NCI-H345 treated with DMSO at 0.1 percent for 48 hours (cell line): Measurements from ENCODE around the gene EPB41L4B.
"Not testable (repeated sequence)": the region's sequence is repeated elsewhere in the genome, so short reads cannot be mapped to it uniquely, and the experiment has no call there.

ENCODE experiments used
- DNase-seq: peaks from one replicate; lab custom pipeline; 2025; ENCODE audit not compliant: unreplicated experiment; lab: John Stamatoyannopoulos, UW

Gene EPB41L4B

DNA sequence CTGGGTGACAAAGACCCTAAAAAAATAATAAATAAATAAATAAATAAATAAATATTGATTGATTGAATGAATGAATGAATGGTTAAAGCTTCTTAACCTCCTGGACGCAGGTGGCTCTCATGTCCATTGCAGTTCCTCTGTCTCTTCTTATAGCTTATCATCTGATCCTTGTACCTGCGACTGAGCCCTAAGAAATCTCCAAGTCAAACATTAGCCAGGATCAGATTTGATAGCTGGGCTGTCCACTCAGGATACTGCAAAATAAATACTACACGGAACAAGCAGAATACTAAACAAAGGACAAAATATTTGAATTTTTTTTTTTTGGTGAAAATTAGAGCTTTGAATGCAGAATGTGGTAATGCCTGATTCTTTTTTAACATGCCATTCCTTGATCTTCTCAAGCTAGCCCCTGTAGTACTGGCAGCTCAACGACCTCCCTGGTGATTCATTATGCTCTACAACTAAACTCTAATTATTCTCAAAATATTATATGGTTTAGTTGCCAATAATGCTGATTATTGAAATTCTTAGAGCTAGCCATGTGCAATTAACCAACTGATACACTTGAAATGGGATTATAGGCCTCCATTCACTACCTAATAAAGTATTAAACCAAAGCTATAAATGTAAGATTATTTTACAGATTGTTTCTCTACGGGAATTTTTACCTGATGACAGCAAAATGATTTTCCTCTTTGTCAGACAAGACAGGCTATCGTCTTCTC is 191.2 kb downstream of the EPB41L4B start:
- no peak for DNase-seq

DNA sequence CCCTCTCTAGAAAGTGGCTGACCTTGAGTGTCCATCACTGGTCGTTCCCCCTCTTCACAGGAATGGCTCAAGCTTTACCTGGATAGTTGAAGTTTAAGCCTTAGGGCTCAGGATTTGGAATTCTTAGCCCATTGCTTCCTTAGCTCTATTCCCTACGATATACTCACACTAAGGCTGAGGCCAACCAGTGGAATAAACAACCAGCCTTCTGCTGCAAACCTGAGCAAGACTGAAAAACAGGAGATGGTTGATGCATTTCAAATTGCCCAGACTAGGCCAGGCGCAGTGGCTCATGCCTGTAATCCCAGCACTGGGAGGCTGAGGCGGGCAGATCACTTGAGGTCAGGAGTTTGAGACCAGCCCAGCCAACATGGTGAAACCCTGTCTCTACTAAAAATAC is 194.2 kb downstream of the EPB41L4B start:
- DNase-seq, result not testable (repeated sequence)

DNA sequence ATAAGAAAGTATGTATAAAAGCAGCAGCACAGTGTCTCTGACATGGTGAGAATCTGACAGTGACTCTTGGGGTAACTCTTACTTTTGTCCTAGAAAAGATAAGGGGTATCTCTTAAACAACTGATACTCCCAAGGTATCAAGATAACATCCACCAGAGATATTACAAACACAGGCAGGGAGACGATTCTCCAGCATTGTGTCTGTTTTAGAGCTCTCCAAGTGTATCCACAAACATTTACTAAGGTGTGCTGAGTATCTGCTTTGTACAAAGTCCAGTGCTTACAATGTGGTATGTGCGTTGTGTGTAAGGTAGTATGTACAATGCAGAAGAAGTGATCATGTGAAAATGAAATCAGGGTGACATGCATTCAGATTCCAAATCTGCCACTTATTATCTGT is 196.7 kb downstream of the EPB41L4B start:
- DNase-seq, result no peak

DNA sequence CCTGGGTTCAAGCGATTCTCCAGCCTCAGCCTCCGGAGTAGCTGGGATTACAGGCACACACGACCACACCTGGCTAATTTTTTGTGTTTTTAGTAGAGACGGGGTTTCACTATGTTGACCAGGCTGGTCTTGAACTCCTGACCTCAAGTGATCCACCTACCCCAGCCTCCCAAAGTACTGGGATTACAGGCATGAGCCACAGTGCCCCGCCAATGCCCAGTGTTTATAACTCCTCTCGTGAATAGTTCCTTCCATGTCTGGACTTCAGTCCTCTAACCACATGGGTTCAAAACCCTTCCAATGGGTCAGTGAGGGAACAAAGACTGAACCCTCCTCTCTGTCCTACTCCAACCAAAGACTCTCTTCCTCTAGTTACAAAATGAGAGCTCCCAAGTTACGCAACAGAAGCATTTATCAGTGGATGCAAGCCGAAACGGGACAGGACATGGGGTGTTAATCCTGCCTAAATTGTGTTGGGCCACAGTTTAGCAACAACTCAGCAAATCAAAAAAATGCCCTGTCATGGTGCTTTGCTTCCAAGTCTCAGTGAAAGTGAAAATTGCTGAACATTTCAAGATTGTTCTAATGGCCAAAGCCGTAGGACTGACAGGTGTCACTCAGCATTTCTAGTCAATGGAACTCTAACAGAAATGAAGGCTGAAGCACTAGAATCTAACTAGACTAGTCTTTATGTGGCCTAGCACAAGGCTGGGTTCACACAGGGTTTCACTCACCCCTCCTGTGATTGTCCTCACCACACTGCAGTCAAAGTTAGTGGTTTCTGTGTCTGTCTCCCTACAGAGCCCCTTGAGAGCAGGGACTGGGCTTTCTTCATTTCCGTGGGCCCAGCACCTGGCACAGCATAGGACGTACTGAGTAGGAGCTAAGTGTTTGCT is 197.9 kb downstream of the EPB41L4B start:
- DNase-seq, result no peak
